ENCODE measurements around the gene ACAN. TPM values are rescaled to one million over a fixed set of nuclear protein-coding genes. Genes with fewer than 3 reads are reported as not detected.

The ACAN gene
- total RNA-seq, 2 experiments from 2014 or later = not detected

DNA sequence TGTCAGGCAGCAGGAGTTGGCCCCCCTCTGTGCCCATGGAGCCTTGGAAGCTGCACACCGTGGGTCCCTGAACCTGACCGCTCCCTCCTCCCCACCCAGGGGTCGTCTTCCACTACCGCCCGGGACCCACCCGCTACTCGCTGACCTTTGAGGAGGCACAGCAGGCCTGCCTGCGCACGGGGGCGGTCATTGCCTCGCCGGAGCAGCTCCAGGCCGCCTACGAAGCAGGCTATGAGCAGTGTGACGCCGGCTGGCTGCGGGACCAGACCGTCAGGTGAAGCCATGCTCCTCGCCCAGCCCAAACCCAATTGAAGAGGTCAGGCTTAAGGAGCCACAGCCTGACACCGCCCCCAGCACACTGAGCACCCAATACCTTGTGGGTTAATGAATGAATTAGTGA lies 43.9 kb downstream of the ACAN start:
- ChIA-PET POLR2A (no interaction called here), CTCF (no interaction called here)
- no peak overlapping the region for H3K27ac Mint-ChIP-seq
- no peaks in the 10 kb centered on the region for H3K27me3 Mint-ChIP-seq (ENCODE audit: low read depth)
- DNase-seq (no peak), ATAC-seq (no peak)
- no peaks in the 10 kb centered on the region for H3K36me3 Mint-ChIP-seq (ENCODE audit: low read depth)
- H3K9me3 Mint-ChIP-seq (ENCODE audit: insufficient read depth) = no peaks in the 10 kb centered on the region
- H3K4me1 Mint-ChIP-seq (ENCODE audit: low read depth) = peaks cover 6% of the 10 kb centered on the region
- no peak overlapping the region for H3K4me3 Mint-ChIP-seq

DNA sequence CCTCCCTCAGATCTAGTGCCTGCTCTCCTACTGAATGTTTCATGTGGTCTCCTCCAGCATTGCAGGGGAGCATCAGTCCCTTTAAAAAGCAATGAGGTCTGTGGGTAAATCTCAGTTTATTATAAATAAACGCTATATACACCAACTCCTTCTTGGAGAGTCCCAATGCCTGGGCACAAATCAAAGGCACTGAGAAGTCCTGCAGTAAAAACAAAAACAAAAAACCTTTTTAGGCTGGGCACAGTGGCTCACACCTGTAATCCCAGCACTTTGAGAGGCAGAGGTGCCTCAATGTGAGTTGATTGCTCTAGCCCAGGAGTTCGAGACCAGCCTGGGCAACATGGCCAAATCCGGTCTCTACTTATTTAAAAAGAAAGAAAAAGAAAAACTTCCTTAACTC lies 45.0 kb downstream of the ACAN start:
- no peak overlapping the region for H3K4me3 Mint-ChIP-seq
- POLR2A ChIA-PET = no interaction called here
- ATAC-seq = no peak

GRCh38 chr15:88849376-88850072 lies 46.3 kb downstream of the ACAN start:
- Mint-ChIP-seq H3K9me3 (ENCODE audit: insufficient read depth) (peaks cover 5% of the 10 kb centered on the region), H3K36me3 (ENCODE audit: low read depth) (no peaks in the 10 kb centered on the region), H3K27me3 (ENCODE audit: low read depth) (peaks cover under 1% of the 10 kb centered on the region), H3K4me3 (no peak overlapping the region), H3K27ac (no peak overlapping the region), H3K4me1 (ENCODE audit: low read depth) (peaks cover 5% of the 10 kb centered on the region)
- DNase-seq (no peak), ATAC-seq (no peak)
- POLR2A ChIA-PET = no interaction called here
- CTCF ChIA-PET = interaction anchor here (0.9 kb wide), 1 partner anchor 55 kb away, joined by 3 read pairs; no protein-coding TSS in a partner anchor

More for the DNA sequence above, 45.0 kb downstream of the ACAN start:
- Mint-ChIP-seq H3K4me1 (ENCODE audit: low read depth) (peaks cover 6% of the 10 kb centered on the region), H3K9me3 (ENCODE audit: insufficient read depth) (no peaks in the 10 kb centered on the region), H3K36me3 (ENCODE audit: low read depth) (no peaks in the 10 kb centered on the region), H3K27ac (no peak overlapping the region), H3K27me3 (ENCODE audit: low read depth) (no peaks in the 10 kb centered on the region)
- CTCF ChIA-PET = no interaction called here
- no peak for DNase-seq

GRCh38 chr15:88852476-88852875 lies 49.2 kb downstream of the ACAN start:
- Mint-ChIP-seq H3K4me3 (no peak overlapping the region), H3K36me3 (ENCODE audit: low read depth) (no peaks in the 10 kb centered on the region), H3K4me1 (ENCODE audit: low read depth) (no peaks in the 10 kb centered on the region), H3K27ac (no peak overlapping the region), H3K27me3 (ENCODE audit: low read depth) (peaks cover 3% of the 10 kb centered on the region), H3K9me3 (ENCODE audit: insufficient read depth) (peaks cover 7% of the 10 kb centered on the region)
- DNase-seq = no peak
- ChIA-PET POLR2A (no interaction called here), CTCF (no interaction called here)
- ATAC-seq = no peak

DNA sequence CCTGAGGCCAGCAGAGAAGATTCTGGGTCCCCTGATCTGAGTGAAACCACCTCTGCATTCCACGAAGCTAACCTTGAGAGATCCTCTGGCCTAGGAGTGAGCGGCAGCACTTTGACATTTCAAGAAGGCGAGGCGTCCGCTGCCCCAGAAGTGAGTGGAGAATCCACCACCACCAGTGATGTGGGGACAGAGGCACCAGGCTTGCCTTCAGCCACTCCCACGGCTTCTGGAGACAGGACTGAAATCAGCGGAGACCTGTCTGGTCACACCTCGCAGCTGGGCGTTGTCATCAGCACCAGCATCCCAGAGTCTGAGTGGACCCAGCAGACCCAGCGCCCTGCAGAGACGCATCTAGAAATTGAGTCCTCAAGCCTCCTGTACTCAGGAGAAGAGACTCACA lies 55.7 kb downstream of the ACAN start:
- H3K36me3 Mint-ChIP-seq (ENCODE audit: low read depth) = no peaks in the 10 kb centered on the region
- peaks cover 3% of the 10 kb centered on the region for H3K27me3 Mint-ChIP-seq (ENCODE audit: low read depth)
- H3K4me3 Mint-ChIP-seq = no peak overlapping the region
- no peaks in the 10 kb centered on the region for H3K4me1 Mint-ChIP-seq (ENCODE audit: low read depth)
- ChIA-PET POLR2A (no interaction called here), CTCF (no interaction called here)
- DNase-seq (no peak), ATAC-seq (no peak)
- H3K9me3 Mint-ChIP-seq (ENCODE audit: insufficient read depth) = peaks cover 4% of the 10 kb centered on the region
- H3K27ac Mint-ChIP-seq = no peak overlapping the region

GRCh38 chr15:88859550-88859949 lies 56.3 kb downstream of the ACAN start:
- Mint-ChIP-seq H3K27ac (no peak overlapping the region), H3K4me3 (no peak overlapping the region), H3K4me1 (ENCODE audit: low read depth) (no peaks in the 10 kb centered on the region), H3K27me3 (ENCODE audit: low read depth) (peaks cover 2% of the 10 kb centered on the region), H3K36me3 (ENCODE audit: low read depth) (no peaks in the 10 kb centered on the region), H3K9me3 (ENCODE audit: insufficient read depth) (peaks cover 2% of the 10 kb centered on the region)
- POLR2A ChIA-PET = no interaction called here
- no peak for DNase-seq
- ATAC-seq = no peak
- CTCF ChIA-PET = no interaction called here

GRCh38 chr15:88860212-88860611 lies 57.0 kb downstream of the ACAN start:
- Mint-ChIP-seq H3K4me3 (no peak overlapping the region), H3K9me3 (ENCODE audit: insufficient read depth) (no peaks in the 10 kb centered on the region), H3K27me3 (ENCODE audit: low read depth) (no peaks in the 10 kb centered on the region), H3K4me1 (ENCODE audit: low read depth) (no peaks in the 10 kb centered on the region), H3K27ac (no peak overlapping the region), H3K36me3 (ENCODE audit: low read depth) (no peaks in the 10 kb centered on the region)
- CTCF ChIA-PET = no interaction called here
- ATAC-seq (no peak), DNase-seq (no peak)
- POLR2A ChIA-PET = no interaction called here

DNA sequence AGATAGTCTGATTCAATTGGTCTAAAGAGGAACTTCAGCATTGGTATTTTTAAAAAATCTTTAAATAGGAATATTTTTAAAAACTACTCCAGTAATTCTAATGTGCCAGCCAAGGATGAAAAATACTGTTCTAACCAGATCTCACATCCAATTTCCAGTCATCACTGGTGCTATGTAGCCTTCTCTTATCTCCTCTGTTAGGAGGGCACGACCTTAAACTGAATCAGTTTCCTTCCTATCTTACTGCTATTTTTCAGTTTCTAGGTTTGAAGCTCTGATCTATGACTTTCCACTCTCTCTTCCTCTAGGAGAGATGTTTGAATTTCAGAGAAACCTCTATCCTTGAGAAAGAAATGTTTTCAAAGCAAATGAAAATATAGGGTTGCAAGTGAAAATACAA lies 60.2 kb downstream of the ACAN start:
- no peak overlapping the region for H3K27ac Mint-ChIP-seq
- POLR2A ChIA-PET = no interaction called here
- no peaks in the 10 kb centered on the region for H3K4me1 Mint-ChIP-seq (ENCODE audit: low read depth)
- no peak for DNase-seq
- no peak for ATAC-seq
- no peaks in the 10 kb centered on the region for H3K36me3 Mint-ChIP-seq (ENCODE audit: low read depth)
- H3K4me3 Mint-ChIP-seq = no peak overlapping the region
- CTCF ChIA-PET = interaction anchor here (0.6 kb wide), 1 partner anchor 15 kb away, joined by 3 read pairs; no protein-coding TSS in a partner anchor
- H3K27me3 Mint-ChIP-seq (ENCODE audit: low read depth) = no peaks in the 10 kb centered on the region
- H3K9me3 Mint-ChIP-seq (ENCODE audit: insufficient read depth) = no peaks in the 10 kb centered on the region

DNA sequence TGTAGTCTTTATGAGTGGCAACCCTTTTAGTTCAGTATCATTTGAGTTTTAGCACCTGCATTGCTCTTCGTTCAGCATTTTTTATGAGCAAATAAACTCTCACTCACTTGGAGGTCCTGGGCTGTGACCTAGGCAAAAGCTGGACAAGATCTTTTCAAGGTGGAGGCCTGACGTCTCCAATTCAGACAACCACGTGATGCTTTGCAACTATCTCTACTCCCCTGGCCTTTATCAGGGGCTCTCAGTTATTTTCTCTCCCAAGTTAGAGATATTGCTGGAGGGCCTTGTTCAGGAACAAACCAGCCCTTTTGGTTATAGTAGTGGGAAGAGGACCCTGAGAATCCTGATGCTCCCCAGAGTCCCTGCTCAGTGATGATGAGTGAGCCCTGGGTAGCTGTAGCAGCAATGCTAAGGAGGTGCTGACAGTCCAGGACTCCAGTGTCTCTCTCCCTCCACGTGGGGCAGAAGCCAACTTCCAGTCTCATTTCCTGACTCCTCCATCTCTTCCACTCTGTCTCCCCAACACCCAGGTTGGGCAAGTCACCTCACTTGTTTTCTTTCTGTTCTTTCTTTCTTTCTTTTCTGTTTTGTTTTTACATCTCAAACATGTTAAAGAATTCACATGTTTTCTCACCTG lies 61.7 kb downstream of the ACAN start:
- Mint-ChIP-seq H3K36me3 (ENCODE audit: low read depth) (no peaks in the 10 kb centered on the region), H3K4me3 (no peak overlapping the region), H3K27ac (no peak overlapping the region), H3K4me1 (ENCODE audit: low read depth) (no peaks in the 10 kb centered on the region), H3K27me3 (ENCODE audit: low read depth) (no peaks in the 10 kb centered on the region), H3K9me3 (ENCODE audit: insufficient read depth) (no peaks in the 10 kb centered on the region)
- POLR2A ChIA-PET = no interaction called here
- CTCF ChIA-PET = interaction anchor here (1.0 kb wide), 1 partner anchor 193 kb away, joined by 3 read pairs; no protein-coding TSS in a partner anchor
- no peak for ATAC-seq
- DNase-seq = no peak

GRCh38 chr15:88865498-88866099 lies 62.4 kb downstream of the ACAN start:
- DNase-seq (no peak), ATAC-seq (no peak)
- Mint-ChIP-seq H3K4me3 (no peak overlapping the region), H3K36me3 (ENCODE audit: low read depth) (no peaks in the 10 kb centered on the region), H3K27me3 (ENCODE audit: low read depth) (no peaks in the 10 kb centered on the region), H3K9me3 (ENCODE audit: insufficient read depth) (no peaks in the 10 kb centered on the region), H3K4me1 (ENCODE audit: low read depth) (no peaks in the 10 kb centered on the region), H3K27ac (no peak overlapping the region)
- ChIA-PET POLR2A (no interaction called here), CTCF (no interaction called here)

GRCh38 chr15:88866295-88866881 lies 63.2 kb downstream of the ACAN start:
- H3K4me1 Mint-ChIP-seq (ENCODE audit: low read depth) = no peaks in the 10 kb centered on the region
- DNase-seq = no peak
- POLR2A ChIA-PET = no interaction called here
- no peaks in the 10 kb centered on the region for H3K36me3 Mint-ChIP-seq (ENCODE audit: low read depth)
- ATAC-seq = no peak
- no peak overlapping the region for H3K4me3 Mint-ChIP-seq
- no peaks in the 10 kb centered on the region for H3K27me3 Mint-ChIP-seq (ENCODE audit: low read depth)
- H3K27ac Mint-ChIP-seq = no peak overlapping the region
- CTCF ChIA-PET = no interaction called here
- no peaks in the 10 kb centered on the region for H3K9me3 Mint-ChIP-seq (ENCODE audit: insufficient read depth)

DNA sequence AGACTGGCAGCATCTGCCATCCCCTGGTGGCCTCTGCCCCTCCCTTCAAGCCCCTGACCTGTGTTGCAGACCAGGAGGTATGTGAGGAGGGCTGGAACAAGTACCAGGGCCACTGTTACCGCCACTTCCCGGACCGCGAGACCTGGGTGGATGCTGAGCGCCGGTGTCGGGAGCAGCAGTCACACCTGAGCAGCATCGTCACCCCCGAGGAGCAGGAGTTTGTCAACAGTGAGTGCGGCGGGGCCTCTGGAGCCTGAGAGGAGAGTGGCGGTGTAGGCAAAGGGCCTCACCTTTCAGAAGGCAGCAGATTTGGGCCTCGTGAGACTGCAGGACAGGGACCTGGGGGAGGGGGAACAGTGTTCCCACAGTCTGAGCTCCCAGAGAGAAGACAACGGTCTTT lies 68.1 kb downstream of the ACAN start:
- POLR2A ChIA-PET = no interaction called here
- no peaks in the 10 kb centered on the region for H3K4me1 Mint-ChIP-seq (ENCODE audit: low read depth)
- no peaks in the 10 kb centered on the region for H3K27me3 Mint-ChIP-seq (ENCODE audit: low read depth)
- H3K9me3 Mint-ChIP-seq (ENCODE audit: insufficient read depth) = no peaks in the 10 kb centered on the region
- CTCF ChIA-PET = interaction anchor here (1.3 kb wide), 1 partner anchor 335 kb away, joined by 4 read pairs; no protein-coding TSS in a partner anchor
- no peak overlapping the region for H3K4me3 Mint-ChIP-seq
- peaks cover 7% of the 10 kb centered on the region for H3K36me3 Mint-ChIP-seq (ENCODE audit: low read depth)
- DNase-seq = no peak
- ATAC-seq = no peak
- no peak overlapping the region for H3K27ac Mint-ChIP-seq

All from activated CD8-positive, alpha-beta T cell treated with anti-CD3 and anti-CD28 coated beads, Interleukin-2, amount 10 ng/mL, durations not matched to agents 7 days and 5 days (primary cell).